ENCODE data around the gene RESP18. TPM values are rescaled to one million over a fixed set of nuclear protein-coding genes. Genes with fewer than 3 reads are reported as not detected.
"Not testable (repeated sequence)": the region's sequence is repeated elsewhere in the genome, so short reads cannot be mapped to it uniquely, and the experiment has no call there.

Gene RESP18
- total RNA-seq, 4 donors from 2014 or later: not detected

- no peaks in the 10 kb centered on the region for H3K9me3 ChIP-seq
- no peak for TF ChIP-seq EP300 (IDR thresholded peaks at IDR 0.05)
- TF ChIP-seq CTCF (IDR thresholded peaks at IDR 0.05): no peak
- TF ChIP-seq POLR2A (IDR thresholded peaks at IDR 0.05; ENCODE audit: low read depth): no peak
- TF ChIP-seq POLR2AphosphoS5 (IDR thresholded peaks at IDR 0.05): no peak
- H3K27me3 ChIP-seq: peaks cover 0 to 77% (median 0%) of the 10 kb centered on the region in 4 donors
- no peak for DNase-seq (ENCODE audit: extremely low spot score)
- no peak overlapping the region for H3K27ac ChIP-seq (replicated peaks in 1 of 4)
- H3K4me1 ChIP-seq: no peaks in the 10 kb centered on the region
- intact Hi-C loops (cut with DNase I): no loop called here
- WGBS: 86% methylated on average over 4 of the region's 4 CpGs
- H3K4me3 ChIP-seq: no peak overlapping the region
- H3K36me3 ChIP-seq: no peaks in the 10 kb centered on the region
Observed at GRCh38 chr2:219325136-219325535, 7.4 kb downstream of the RESP18 start.

GRCh38 chr2:219323434-219323833 lies 9.1 kb downstream of the RESP18 start:
- Histone ChIP-seq H3K4me1 (no peaks in the 10 kb centered on the region), H3K36me3 (no peaks in the 10 kb centered on the region), H3K27me3 (peaks cover 0 to 72% (median 0%) of the 10 kb centered on the region in 4 donors), H3K9me3 (no peaks in the 10 kb centered on the region), H3K27ac (replicated peaks in 1 of 4) (no peak overlapping the region), H3K4me3 (no peak overlapping the region)
- TF ChIP-seq CTCF (IDR thresholded peaks at IDR 0.05) (no peak), POLR2AphosphoS5 (IDR thresholded peaks at IDR 0.05) (no peak)
- intact Hi-C loops (cut with DNase I): no loop called here
- DNase-seq (ENCODE audit: extremely low spot score): no peak
- WGBS: 66% methylated on average over 4 of the region's 4 CpGs

- intact Hi-C loops (cut with DNase I): no loop called here
- no peaks in the 10 kb centered on the region for H3K9me3 ChIP-seq
- H3K4me3 ChIP-seq: no peak overlapping the region
- DNase-seq (ENCODE audit: extremely low spot score): no peak
- peaks cover 0 to 51% (median 3%) of the 10 kb centered on the region in 4 donors for H3K27me3 ChIP-seq
- no peaks in the 10 kb centered on the region for H3K4me1 ChIP-seq
- no peak overlapping the region for H3K27ac ChIP-seq (replicated peaks in 1 of 4)
- TF ChIP-seq CTCF (IDR thresholded peaks at IDR 0.05) (no peak), EP300 (IDR thresholded peaks at IDR 0.05) (no peak), POLR2A (IDR thresholded peaks at IDR 0.05; ENCODE audit: low read depth) (no peak), POLR2AphosphoS5 (IDR thresholded peaks at IDR 0.05) (no peak)
- 91% methylated on average over 16 of the region's 16 CpGs for WGBS
- H3K36me3 ChIP-seq: no peaks in the 10 kb centered on the region
Observed at GRCh38 chr2:219314804-219315468, 17.6 kb downstream of the RESP18 start.

- H3K9me3 ChIP-seq; intact Hi-C loops (cut with DNase I); DNase-seq (ENCODE audit: extremely low spot score); H3K4me3 ChIP-seq; H3K36me3 ChIP-seq; H3K27ac ChIP-seq (replicated peaks in 1 of 4): not testable (repeated sequence)
- peaks cover 0 to 13% (median 11%) of the 10 kb centered on the region in 4 donors for H3K4me1 ChIP-seq
- H3K27me3 ChIP-seq: peaks cover 0 to 63% (median 20%) of the 10 kb centered on the region in 4 donors
- WGBS: 93% methylated on average over 14 of the region's 49 CpGs
Observed at GRCh38 chr2:219312683-219313263, 19.8 kb downstream of the RESP18 start.

GRCh38 chr2:219309278-219309677 lies 23.3 kb downstream of the RESP18 start, which contains the start of gene PTPRN:
PTPRN (minus strand) TSS chr2:219309401; CDS start chr2:219309332, 69 bp downstream.
- H3K9me3 ChIP-seq: no peaks in the 10 kb centered on the region
- intact Hi-C loops (cut with DNase I): loop anchor here (10.0 kb wide), 1 partner anchor 254 kb away; no protein-coding TSS in a partner anchor
- DNase-seq (ENCODE audit: extremely low spot score): no peak

More at GRCh38 chr2:219309278-219309677, 23.3 kb downstream of the RESP18 start, which contains the start of gene PTPRN:
- Histone ChIP-seq H3K27ac (replicated peaks in 1 of 4) (no peak within 1 kb of the TSS), H3K4me1 (peaks cover 0 to 13% (median 11%) of the 10 kb centered on the region in 4 donors), H3K27me3 (peaks cover 0 to 84% (median 22%) of the 10 kb centered on the region in 4 donors), H3K36me3 (no peaks in the 10 kb centered on the region), H3K4me3 (no peak within 1 kb of the TSS)
- WGBS: 7% methylated on average over 4 of the region's 37 CpGs
- TF ChIP-seq POLR2AphosphoS5 (IDR thresholded peaks at IDR 0.05) (no peak), EP300 (IDR thresholded peaks at IDR 0.05) (no peak), CTCF (IDR thresholded peaks at IDR 0.05) (no peak), POLR2A (IDR thresholded peaks at IDR 0.05; ENCODE audit: low read depth) (no peak)

Data from esophagus muscularis mucosa (tissue), 4 donors.